B cell (primary cell): Measurements from ENCODE around the gene AZU1.

Experiments used
- CTCF ChIP-seq: fragments of 200-600 bp; IDR thresholded peaks from one replicate; pipeline ENCODE4 v1.8.0; 2022; ENCODE audit warnings: antibody characterized with exemption, mild to moderate bottlenecking
- EZH2 ChIP-seq: IDR thresholded peaks from 2 replicates; pipeline ENCODE4 v1.6.1; 2012; ENCODE audit warnings: borderline replicate concordance, low read depth, mild to moderate bottlenecking, moderate library complexity, low read length; ENCODE audit not compliant: insufficient read depth, poor library complexity, severe bottlenecking

GRCh38 chr19:858868-859843, 31.5 kb downstream of the AZU1 start, which contains the start of gene CFD:
- TF ChIP-seq EZH2 (no peak), CTCF (no peak)
